ENCODE measurements around the gene EFCAB9.
"Not testable (repeated sequence)": the region's sequence is repeated elsewhere in the genome, so short reads cannot be mapped to it uniquely, and the experiment has no call there.

The EFCAB9 gene

DNA sequence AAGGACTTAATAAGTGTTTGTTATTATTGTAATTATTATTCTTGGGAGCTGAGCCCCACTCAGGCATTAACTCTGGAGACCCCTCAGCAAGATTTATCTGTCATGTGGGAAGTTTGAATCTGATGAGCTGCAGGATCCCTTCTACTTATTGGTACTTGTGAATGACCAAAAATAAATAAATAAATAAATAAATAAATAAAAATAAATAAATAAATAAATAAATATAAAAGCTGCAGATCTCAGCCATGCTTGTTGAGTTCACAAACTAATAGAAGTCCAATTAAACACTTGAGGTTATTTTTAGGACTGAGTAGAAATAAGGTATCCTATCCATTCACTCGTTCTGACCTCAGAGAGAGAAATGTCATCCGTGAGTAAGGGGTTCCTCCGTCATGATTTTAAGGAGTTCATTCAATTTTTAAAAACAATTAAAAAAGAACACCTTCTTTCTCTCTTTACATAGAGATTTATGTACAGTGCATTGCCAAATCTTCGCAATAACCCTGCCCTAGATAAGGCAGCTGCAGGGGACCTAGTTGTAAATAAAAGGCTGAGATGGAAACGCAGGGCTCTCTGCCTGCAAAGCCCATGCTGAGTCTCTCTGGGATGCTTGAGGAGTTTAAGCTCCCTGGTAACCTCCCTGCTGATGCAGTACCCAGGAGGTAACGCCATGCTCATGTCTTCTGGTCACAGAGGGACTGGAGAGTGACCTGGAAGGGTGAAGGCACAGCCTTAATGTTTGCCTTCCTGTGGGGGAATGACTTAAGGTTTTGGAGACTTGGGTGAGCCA is 1.2 kb downstream of the EFCAB9 start:
- TF ChIP-seq, protein P1, sequence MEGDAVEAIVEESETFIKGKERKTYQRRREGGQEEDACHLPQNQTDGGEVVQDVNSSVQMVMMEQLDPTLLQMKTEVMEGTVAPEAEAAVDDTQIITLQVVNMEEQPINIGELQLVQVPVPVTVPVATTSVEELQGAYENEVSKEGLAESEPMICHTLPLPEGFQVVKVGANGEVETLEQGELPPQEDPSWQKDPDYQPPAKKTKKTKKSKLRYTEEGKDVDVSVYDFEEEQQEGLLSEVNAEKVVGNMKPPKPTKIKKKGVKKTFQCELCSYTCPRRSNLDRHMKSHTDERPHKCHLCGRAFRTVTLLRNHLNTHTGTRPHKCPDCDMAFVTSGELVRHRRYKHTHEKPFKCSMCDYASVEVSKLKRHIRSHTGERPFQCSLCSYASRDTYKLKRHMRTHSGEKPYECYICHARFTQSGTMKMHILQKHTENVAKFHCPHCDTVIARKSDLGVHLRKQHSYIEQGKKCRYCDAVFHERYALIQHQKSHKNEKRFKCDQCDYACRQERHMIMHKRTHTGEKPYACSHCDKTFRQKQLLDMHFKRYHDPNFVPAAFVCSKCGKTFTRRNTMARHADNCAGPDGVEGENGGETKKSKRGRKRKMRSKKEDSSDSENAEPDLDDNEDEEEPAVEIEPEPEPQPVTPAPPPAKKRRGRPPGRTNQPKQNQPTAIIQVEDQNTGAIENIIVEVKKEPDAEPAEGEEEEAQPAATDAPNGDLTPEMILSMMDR (conservative IDR thresholded peaks at IDR 0.05; ENCODE audit: low read depth): no peak
- DNase-seq (ENCODE audit: low spot score): no peak
- no peak overlapping the region for H3K27ac ChIP-seq
- POLR2A ChIA-PET (ENCODE audit: low non-redundant PET): interaction anchor here (0.7 kb wide), 1 partner anchor 85 kb away, joined by 3 read pairs; no protein-coding TSS in a partner anchor
- CTCF ChIA-PET: no interaction called here

DNA sequence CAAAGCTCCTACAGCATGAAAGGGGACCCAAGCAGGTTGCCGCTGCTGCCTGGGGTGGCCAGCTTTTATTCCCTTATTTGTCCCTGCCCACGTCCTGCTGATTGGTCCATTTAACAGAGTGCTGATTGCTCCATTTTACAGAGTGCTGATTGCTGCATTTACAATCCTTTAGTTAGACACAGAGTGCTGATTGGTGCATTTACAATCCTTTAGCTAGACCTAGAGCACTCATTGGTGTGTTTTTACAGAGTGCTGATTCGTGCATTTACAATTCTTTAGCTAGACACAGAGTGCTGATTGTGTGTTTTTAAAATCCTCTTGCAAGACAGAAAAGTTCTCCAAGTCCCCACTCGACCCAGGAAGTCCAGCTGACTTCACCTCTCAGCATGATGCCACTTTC is 3.8 kb downstream of the EFCAB9 start:
- H3K27ac ChIP-seq; DNase-seq (ENCODE audit: low spot score); POLR2A ChIA-PET (ENCODE audit: low non-redundant PET): not testable (repeated sequence)
- CTCF ChIA-PET: interaction anchor here (0.6 kb wide), 1 partner anchor 290 kb away, joined by 3 read pairs; no protein-coding TSS in a partner anchor

DNA sequence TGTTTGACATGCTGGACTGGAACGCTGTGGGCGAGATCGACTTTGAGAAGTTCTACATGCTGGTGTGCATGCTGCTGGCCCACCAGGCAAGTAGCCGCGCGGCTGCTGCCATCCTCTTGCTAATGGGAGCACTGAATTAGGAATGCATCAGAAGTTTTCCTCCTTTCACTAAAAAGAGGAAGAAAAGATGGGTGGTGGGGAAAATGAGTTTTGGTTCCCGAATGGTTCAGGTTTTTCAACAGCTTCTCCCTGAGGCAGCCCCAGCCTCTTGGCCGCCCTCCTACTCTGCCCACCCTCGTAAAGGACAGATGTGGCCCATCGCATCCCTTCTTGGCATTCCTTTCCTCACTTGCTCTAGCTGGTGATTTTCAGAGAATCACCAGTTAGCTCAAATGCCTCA is 5.5 kb downstream of the EFCAB9 start:
- POLR2A ChIA-PET (ENCODE audit: low non-redundant PET): no interaction called here
- CTCF ChIA-PET: interaction anchor here (0.6 to 0.9 kb wide), 3 partner anchors 10 to 515 kb away, joined by 4 read pairs; partner anchors contain the start of gene FBXW11

DNA sequence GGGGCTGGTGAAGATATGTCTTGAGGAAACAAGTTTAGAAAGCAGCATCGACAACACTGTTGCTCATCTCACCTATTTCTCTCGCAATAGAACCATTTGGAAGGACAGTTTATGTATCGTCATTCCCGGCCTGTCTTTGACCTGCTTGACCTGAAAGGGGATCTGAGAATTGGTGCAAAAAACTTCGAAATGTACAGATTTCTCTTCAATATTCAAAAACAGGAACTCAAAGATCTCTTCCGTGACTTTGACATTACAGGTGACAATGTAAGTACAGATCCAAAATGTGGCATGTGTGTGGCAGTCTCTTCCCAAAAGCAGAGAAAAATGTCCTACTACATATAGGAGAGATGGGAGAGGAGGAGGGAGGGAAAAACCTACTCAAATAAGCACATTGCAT is 6.5 kb downstream of the EFCAB9 start:
- H3K27ac ChIP-seq: no peak overlapping the region
- no peak for DNase-seq (ENCODE audit: low spot score)
- ChIA-PET CTCF (no interaction called here), POLR2A (ENCODE audit: low non-redundant PET) (no interaction called here)
- TF ChIP-seq, protein P1 (conservative IDR thresholded peaks at IDR 0.05; ENCODE audit: low read depth): no peak

More for the DNA sequence above, 5.5 kb downstream of the EFCAB9 start:
- no peak for DNase-seq (ENCODE audit: low spot score)
- no peak overlapping the region for H3K27ac ChIP-seq
- TF ChIP-seq, protein P1 (conservative IDR thresholded peaks at IDR 0.05; ENCODE audit: low read depth): no peak

DNA sequence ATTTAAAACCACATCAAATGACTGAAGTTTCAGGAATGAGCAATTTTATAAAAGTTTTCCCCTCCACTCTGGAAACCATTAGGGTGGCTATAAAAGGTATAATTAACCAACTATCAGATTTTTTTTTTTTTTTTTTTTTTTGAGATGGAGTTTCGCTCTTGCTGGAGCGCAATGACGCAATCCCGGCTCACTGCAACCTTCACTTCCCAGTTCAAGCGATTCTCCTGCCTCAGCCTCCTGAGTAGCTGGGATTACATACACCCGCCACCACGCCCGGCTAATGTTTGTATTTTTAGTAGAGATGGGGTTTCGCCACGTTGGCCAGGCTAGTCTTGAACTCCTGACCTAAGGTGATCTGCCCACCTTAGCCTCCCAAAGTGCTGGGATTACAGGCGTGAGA is 12.0 kb downstream of the EFCAB9 start:
- CTCF ChIA-PET: not testable (repeated sequence)

DNA sequence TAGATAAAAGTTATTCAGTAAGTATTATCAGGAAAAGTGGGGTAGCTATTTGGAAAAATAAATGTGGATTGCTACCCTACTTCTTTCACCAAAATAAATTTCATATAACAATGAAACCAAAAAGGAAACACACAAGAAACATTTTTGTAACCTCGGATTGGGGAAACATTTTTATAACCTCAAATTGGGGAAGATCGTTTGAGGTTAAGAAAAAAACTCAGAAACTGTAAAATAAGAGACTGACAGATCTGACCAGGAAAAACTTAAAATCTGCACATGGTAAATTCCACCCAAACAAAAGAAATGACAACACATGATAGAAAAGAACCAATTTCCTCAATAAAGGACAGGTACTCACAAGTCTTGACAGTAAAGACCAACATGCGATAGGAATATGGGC is 13.5 kb downstream of the EFCAB9 start:
- no peak for DNase-seq (ENCODE audit: low spot score)
- TF ChIP-seq, protein P1 (conservative IDR thresholded peaks at IDR 0.05; ENCODE audit: low read depth): no peak
- no peak overlapping the region for H3K27ac ChIP-seq
- CTCF ChIA-PET: interaction anchor here (0.5 to 0.7 kb wide), 2 partner anchors 168 to 294 kb away, joined by 3 to 5 read pairs; no protein-coding TSS in a partner anchor
- POLR2A ChIA-PET (ENCODE audit: low non-redundant PET): no interaction called here

More for the DNA sequence above, 12.0 kb downstream of the EFCAB9 start:
- POLR2A ChIA-PET (ENCODE audit: low non-redundant PET); DNase-seq (ENCODE audit: low spot score); H3K27ac ChIP-seq: not testable (repeated sequence)

DNA sequence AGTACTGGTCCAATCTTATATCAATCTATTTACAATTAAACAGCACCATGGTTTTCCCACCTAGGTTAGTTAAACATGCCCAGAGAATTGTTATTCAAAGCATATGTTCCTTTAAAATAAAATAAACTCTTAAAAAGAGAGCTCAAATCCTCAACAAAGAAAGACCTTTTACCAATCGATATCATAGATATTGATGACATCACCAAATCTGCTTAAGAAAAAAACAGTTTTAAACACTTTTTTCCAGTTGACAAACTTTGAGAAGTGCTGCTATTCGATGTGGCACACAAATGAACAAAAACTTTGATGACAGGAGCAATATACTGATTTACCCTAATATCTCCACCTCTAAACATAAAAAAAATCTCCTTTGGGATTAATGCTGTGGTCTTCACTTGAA is 15.7 kb downstream of the EFCAB9 start:
- POLR2A ChIA-PET (ENCODE audit: low non-redundant PET): no interaction called here
- no peak for DNase-seq (ENCODE audit: low spot score)
- no peak overlapping the region for H3K27ac ChIP-seq
- TF ChIP-seq, protein P1 (conservative IDR thresholded peaks at IDR 0.05; ENCODE audit: low read depth): no peak
- CTCF ChIA-PET: no interaction called here
